Measurements from ENCODE around the gene SMARCA2. TPM values are rescaled to one million over a fixed set of nuclear protein-coding genes. Genes with fewer than 3 reads are reported as not detected.
A peak's percentile ranks its signal among the peaks of the same experiment; 100 is the strongest.

The SMARCA2 gene
- total and polyA plus RNA-seq, 10 of the 15 experiments (the other 5 are each of a cell fraction or from before 2014, with no cell fraction given) = 100 to 392 (median 204) TPM

GRCh38 chr9:1979741-1980367, 35.3 kb upstream of the SMARCA2 start:
- H2AFZ ChIP-seq (ENCODE audit: control insufficient read depth, low read depth, low read length) = no peak overlapping the region
- DNase-seq (ENCODE audit: low read depth, low spot score) = peak; percentile 35
- TF ChIP-seq MLLT1 (IDR thresholded peaks at IDR 0.05) = peak; percentile 47; the same call in 1 of the 2 replicates
- TF ChIP-seq DPF2 (IDR thresholded peaks at IDR 0.05) = 0 out of 2 replicates have a peak, but pooled peaks have one; percentile 54
- TF ChIP-seq IKZF1 (conservative IDR thresholded peaks at IDR 0.05) = peak; percentile 77
- TF ChIP-seq JUND (IDR thresholded peaks at IDR 0.05; ENCODE audit: low read depth, low read length) = no peak
- peak in 1 of 2 experiments; percentile 50; a peak in 1 of 4 replicates for TF ChIP-seq EP300 (IDR thresholded peaks at IDR 0.05; ENCODE audit: borderline replicate concordance in 1 of 2, control insufficient read depth in 1 of 2, low read depth in 2 of 2, low read length in 2 of 2)
- peak; percentile 83; the same call in 1 of the 2 replicates for TF ChIP-seq ZBTB33 (IDR thresholded peaks at IDR 0.05)
- TF ChIP-seq IKZF2 (IDR thresholded peaks at IDR 0.05) = peak; percentile 67 to 69; a peak in 3 of 4 replicates
- peak; percentile 31 for TF ChIP-seq MEF2B (IDR thresholded peaks at IDR 0.05; ENCODE audit: partially characterized antibody, poor library complexity, severe bottlenecking)
- TF ChIP-seq MTA2 (IDR thresholded peaks at IDR 0.05; ENCODE audit: low read depth) = peak; percentile 82
- peak; percentile 81; the same call in 1 of the 2 replicates for TF ChIP-seq NR2F1 (conservative IDR thresholded peaks at IDR 0.05)
- TF ChIP-seq SREBF1 (IDR thresholded peaks at IDR 0.05; ENCODE audit: low read length) = no peak
- BruUV-seq (replicated peaks) = no TSS peak
- H3K4me1 ChIP-seq (ENCODE audit: control insufficient read depth, insufficient read depth, low read length) = 0 out of 2 replicates have a peak, but pooled peaks cover 4% of the 10 kb centered on the region
- WGBS (ENCODE audit: insufficient coverage, insufficient replicate concordance, low lambda C conversion rate, missing lambda C conversion rate) = 96% methylated on average over 7 of the region's 7 CpGs
- POLR2A ChIA-PET = interaction anchor here (0.9 to 1.4 kb wide), 3 partner anchors 20 to 75 kb away, joined by 3 to 4 read pairs (median 3); no protein-coding TSS in a partner anchor
- CTCF ChIA-PET = interaction anchor here (0.9 to 2.1 kb wide), 10 partner anchors 27 to 247 kb away, joined by 3 to 8 read pairs (median 4); partner anchors contain the start of gene SMARCA2
- no peak for FAIRE-seq
- no peaks in the 10 kb centered on the region for H3K79me2 ChIP-seq (ENCODE audit: control insufficient read depth, insufficient read depth, low read length)
- no peaks in the 10 kb centered on the region for H3K27me3 ChIP-seq (replicated peaks in 1 of 2; ENCODE audit: control insufficient read depth in 2 of 2, insufficient read depth in 2 of 2, low read length in 1 of 2)
- H3K36me3 ChIP-seq (ENCODE audit: control insufficient read depth in 2 of 2, insufficient read depth in 2 of 2, low read length in 1 of 2) = no peaks in the 10 kb centered on the region
- intact Hi-C loops (cut with micrococcal nuclease; ENCODE audit: unreplicated experiment) (loop anchor here (2.0 kb wide), 1 partner anchor 33 kb away; no protein-coding TSS in a partner anchor), in situ Hi-C loops (cut with MboI) (no loop called here)
- RAD21 ChIA-PET (ENCODE audit: unreplicated experiment) = interaction anchor here (0.6 to 1.8 kb wide), 6 partner anchors 33 to 178 kb away, joined by 3 to 7 read pairs (median 4); partner anchors contain the start of gene SMARCA2
- H3K27ac ChIP-seq (ENCODE audit: control insufficient read depth, insufficient read depth) = no peak overlapping the region
- H3K9ac ChIP-seq (ENCODE audit: control insufficient read depth, insufficient read depth, low read length) = no peak overlapping the region
- SMC1A ChIA-PET (ENCODE audit: uncharacterized antibody, unreplicated experiment) = interaction anchor here (0.7 to 3.4 kb wide), 18 partner anchors 10 to 252 kb away, joined by 3 to 24 read pairs (median 3); partner anchors contain the start of gene SMARCA2
- H3K4me3 ChIP-seq = no peak overlapping the region
- H3K4me2 ChIP-seq (ENCODE audit: control insufficient read depth, insufficient read depth) = no peak overlapping the region
- peak; percentile 35 for ATAC-seq
- H4K20me1 ChIP-seq (ENCODE audit: control insufficient read depth, insufficient read depth) = no peaks in the 10 kb centered on the region
- no peaks in the 10 kb centered on the region for H3K9me3 ChIP-seq (replicated peaks; ENCODE audit: control insufficient read depth, insufficient read depth, low read length)

Measured in GM12878 (cell line).